PC-9 (cell line): ENCODE results near the gene ACBD6. TPM values are rescaled to one million over a fixed set of nuclear protein-coding genes. Genes with fewer than 3 reads are reported as not detected.
"Not testable (repeated sequence)": the region's sequence is repeated elsewhere in the genome, so short reads cannot be mapped to it uniquely, and the experiment has no call there.

Source experiments
- BruUV-seq: library from RNA; stranded (reverse); fragments of 400-500 nt; replicated peaks from 2 replicates; lab custom pipeline; 2021; lab: Mats Ljungman, UMichigan
- CTCF ChIA-PET: fragments of 300-600 bp; sonication (Branson Sonifier 250); formaldehyde crosslinking; loops from one replicate; lab custom pipeline; 2022; ENCODE audit warnings: antibody characterized with exemption; lab: Charles Lee
- POLR2A ChIA-PET: fragments of 300-600 bp; sonication (Branson Sonifier 250); formaldehyde crosslinking; loops from one replicate; lab custom pipeline; 2022; ENCODE audit warnings: antibody characterized with exemption; ENCODE audit not compliant: unreplicated experiment; lab: Charles Lee
- DNase-seq, 2 experiments: peaks; one replicate each; pipeline versions ENCODE4 v3.0.0 to v3.0.0-alpha.2; 2015 to 2022; ENCODE audit warnings: mixed read lengths in 1 of 2
- H2AFZ ChIP-seq: fragments of 200-600 bp; sonication (generic); 2 replicates; pipeline ENCODE4 v1.8.1; 2017; ENCODE audit warnings: antibody characterized with exemption
- H3F3A ChIP-seq: fragments of 200-600 bp; sonication (generic); 2 replicates; pipeline ENCODE4 v1.8.1; 2017; ENCODE audit warnings: antibody characterized with exemption, mild to moderate bottlenecking, low read depth; ENCODE audit not compliant: insufficient read depth
- H3K27ac ChIP-seq: fragments of 200-600 bp; sonication (generic); 2 replicates; pipeline ENCODE4 v1.6.1; 2016; ENCODE audit warnings: mixed run types
- H3K27me3 ChIP-seq: fragments of 200-600 bp; sonication (generic); 2 replicates; pipeline ENCODE4 v1.6.1; 2016; ENCODE audit warnings: low read depth, mixed run types; ENCODE audit not compliant: insufficient read depth
- H3K36me3 ChIP-seq: fragments of 200-600 bp; sonication (generic); 2 replicates; pipeline ENCODE4 v1.6.1; 2016; ENCODE audit warnings: low read depth, mixed run types
- H3K4me1 ChIP-seq: fragments of 200-600 bp; sonication (generic); replicated peaks from 2 replicates; pipeline ENCODE4 v1.6.1; 2016; ENCODE audit warnings: mixed run types; ENCODE audit not compliant: insufficient read depth
- H3K4me2 ChIP-seq: fragments of 200-600 bp; sonication (generic); 2 replicates; pipeline ENCODE4 v1.6.1; 2017; ENCODE audit warnings: mixed run types
- H3K4me3 ChIP-seq: fragments of 200-600 bp; sonication (generic); 2 replicates; pipeline ENCODE4 v1.6.1; 2016; ENCODE audit warnings: mixed run types
- H3K79me2 ChIP-seq: fragments of 200-600 bp; sonication (generic); 2 replicates; pipeline ENCODE4 v1.6.1; 2017; ENCODE audit warnings: low read depth, mixed run types
- H3K9me2 ChIP-seq: fragments of 200-600 bp; sonication (generic); 2 replicates; pipeline ENCODE4 v1.8.1; 2017; ENCODE audit warnings: mild to moderate bottlenecking; ENCODE audit not compliant: insufficient read depth
- H3K9me3 ChIP-seq: fragments of 200-600 bp; sonication (generic); 2 replicates; pipeline ENCODE4 v1.8.1; 2016; ENCODE audit warnings: low read depth; ENCODE audit not compliant: insufficient read depth
- H4K20me1 ChIP-seq: fragments of 200-600 bp; sonication (generic); 2 replicates; pipeline ENCODE4 v1.8.1; 2017; ENCODE audit not compliant: insufficient read depth
- CTCF ChIP-seq: fragments of 200-600 bp; sonication (generic); conservative IDR thresholded peaks from 2 replicates; pipeline ENCODE4 v1.6.1; 2017; ENCODE audit warnings: mixed run types, antibody characterized with exemption, mild to moderate bottlenecking, moderate library complexity
- EZH2 ChIP-seq: fragments of 200-600 bp; sonication (generic); IDR thresholded peaks from 2 replicates; pipeline ENCODE4 v1.8.0; 2017; ENCODE audit warnings: antibody characterized with exemption, low read depth
- intact Hi-C: fragments of 100-400 bp; cut with micrococcal nuclease; formaldehyde crosslinking; loops from one replicate; pipeline ENCODE4 v1.10.0; 2022; ENCODE audit not compliant: unreplicated experiment
- total RNA-seq: library from RNA; stranded (reverse); gene quantifications from 2 replicates; pipeline ENCODE4 v1.2.3, GENCODE V29; 2021

Gene ACBD6
- total RNA-seq, 1 experiment from 2014 or later: 61.0 TPM

DNA sequence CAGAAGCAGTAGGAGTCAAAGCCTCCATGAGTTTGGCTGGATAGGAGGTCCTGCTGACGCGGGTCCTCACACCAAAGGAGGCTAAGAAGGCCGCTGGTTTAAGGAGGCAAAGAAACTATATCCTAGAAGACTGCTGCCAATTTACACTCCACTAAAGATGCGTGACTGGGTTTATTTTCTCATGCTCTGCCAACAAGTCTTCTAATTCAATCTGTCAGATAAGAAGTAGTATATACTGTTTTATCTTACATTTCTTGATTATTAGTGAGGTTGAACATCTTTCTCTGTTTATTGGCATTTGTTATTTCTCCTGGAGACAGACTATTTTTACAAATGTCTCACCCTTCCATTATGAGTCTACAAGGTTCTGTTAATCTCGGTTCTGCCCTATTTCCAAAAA lies 34.1 kb downstream of the ACBD6 start:
- H3K4me1 ChIP-seq: no peaks in the 10 kb centered on the region
- H3K36me3 ChIP-seq: no peaks in the 10 kb centered on the region
- peaks cover 21% of the 10 kb centered on the region for H3K79me2 ChIP-seq
- POLR2A ChIA-PET: no interaction called here
- no peaks in the 10 kb centered on the region for H3K9me2 ChIP-seq
- H3K9me3 ChIP-seq: peaks cover 2% of the 10 kb centered on the region; the same call in 1 of the 2 replicates
- H3K4me3 ChIP-seq: no peak overlapping the region
- TF ChIP-seq CTCF (no peak), EZH2 (no peak)
- intact Hi-C loops: no loop called here
- H3K27me3 ChIP-seq: no peaks in the 10 kb centered on the region
- no peak overlapping the region for H3K4me2 ChIP-seq
- H4K20me1 ChIP-seq: peaks cover 9% of the 10 kb centered on the region; the same call in 1 of the 2 replicates
- CTCF ChIA-PET: no interaction called here
- DNase-seq: no peak
- H3K27ac ChIP-seq: no peak overlapping the region
- no peak overlapping the region for H2AFZ ChIP-seq
- no TSS peak for BruUV-seq
- no peaks in the 10 kb centered on the region for H3F3A ChIP-seq

DNA sequence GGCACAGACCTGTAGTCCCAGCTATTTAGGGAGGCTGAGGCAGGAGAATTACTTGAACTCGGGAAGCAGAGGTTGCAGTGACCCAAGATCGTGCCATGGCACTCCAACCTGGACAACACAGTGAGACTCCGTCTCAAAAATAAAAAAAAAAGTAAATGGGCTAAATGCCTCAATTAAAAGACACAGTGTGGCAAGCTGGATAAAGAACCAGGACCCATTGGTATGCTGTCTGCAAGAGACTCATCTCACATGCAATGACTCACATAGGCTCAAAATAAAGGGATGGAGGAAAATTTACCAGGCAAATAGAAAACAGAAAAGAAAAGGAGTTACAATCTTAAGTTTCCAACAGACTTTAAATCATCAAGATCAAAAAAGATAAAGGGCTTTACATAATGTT lies 40.3 kb downstream of the ACBD6 start:
- ChIA-PET POLR2A (no interaction called here), CTCF (no interaction called here)
- H3K36me3 ChIP-seq: no peaks in the 10 kb centered on the region
- H3K27ac ChIP-seq: no peak overlapping the region
- H3K9me2 ChIP-seq: no peaks in the 10 kb centered on the region
- H3K4me1 ChIP-seq: no peaks in the 10 kb centered on the region
- intact Hi-C loops: no loop called here
- H3K27me3 ChIP-seq: no peaks in the 10 kb centered on the region
- DNase-seq: no peak
- no peaks in the 10 kb centered on the region for H3F3A ChIP-seq
- TF ChIP-seq EZH2: no peak
- BruUV-seq: no TSS peak
- H3K79me2 ChIP-seq: peaks cover 47% of the 10 kb centered on the region
- H3K4me3 ChIP-seq: no peak overlapping the region
- no peak overlapping the region for H2AFZ ChIP-seq
- peaks cover 2% of the 10 kb centered on the region for H4K20me1 ChIP-seq
- no peak overlapping the region for H3K4me2 ChIP-seq
- H3K9me3 ChIP-seq: peaks cover 9% of the 10 kb centered on the region; the same call in 1 of the 2 replicates

- H3K9me3 ChIP-seq, H2AFZ ChIP-seq, H3K4me2 ChIP-seq, H3K27me3 ChIP-seq, H3K27ac ChIP-seq, DNase-seq, CTCF ChIA-PET, H4K20me1 ChIP-seq, H3K36me3 ChIP-seq, POLR2A ChIA-PET, H3F3A ChIP-seq, intact Hi-C loops, H3K4me1 ChIP-seq, H3K4me3 ChIP-seq, BruUV-seq, H3K9me2 ChIP-seq: not testable (repeated sequence)
- H3K79me2 ChIP-seq: peaks cover 47% of the 10 kb centered on the region
Measured at GRCh38 chr1:180461682-180462081, 40.7 kb downstream of the ACBD6 start.

- peaks cover 4% of the 10 kb centered on the region; the same call in 1 of the 2 replicates for H3F3A ChIP-seq
- H3K4me1 ChIP-seq: no peaks in the 10 kb centered on the region
- intact Hi-C loops: no loop called here
- H4K20me1 ChIP-seq: peaks cover 7% of the 10 kb centered on the region
- POLR2A ChIA-PET: interaction anchor here (0.7 kb wide), 1 partner anchor 43 kb away, joined by 11 read pairs; no protein-coding TSS in a partner anchor
- CTCF ChIA-PET: no interaction called here
- peaks cover 46% of the 10 kb centered on the region for H3K79me2 ChIP-seq
- no peaks in the 10 kb centered on the region for H3K27me3 ChIP-seq
- TF ChIP-seq EZH2 (no peak), CTCF (no peak)
- peaks cover 9% of the 10 kb centered on the region; the same call in 1 of the 2 replicates for H3K9me3 ChIP-seq
- no peak overlapping the region for H3K4me3 ChIP-seq
- no peak for DNase-seq
- H3K9me2 ChIP-seq: no peaks in the 10 kb centered on the region
- no peak overlapping the region for H3K27ac ChIP-seq
- H3K4me2 ChIP-seq: no peak overlapping the region
- no TSS peak for BruUV-seq
- no peak overlapping the region for H2AFZ ChIP-seq
- H3K36me3 ChIP-seq: 0 out of 2 replicates have a peak, but pooled peaks cover under 1% of the 10 kb centered on the region
Measured at GRCh38 chr1:180458807-180459206, 43.6 kb downstream of the ACBD6 start.
